Activated B cell treated with CpG ODN at 0.5 μM for 24 hours (primary cell): ENCODE measurements around the gene PMS1. TPM values are rescaled to one million over a fixed set of nuclear protein-coding genes. Genes with fewer than 3 reads are reported as not detected.

Experiments
- ATAC-seq: fragments of 200-7000 bp; cut with Tn5 transposase; one replicate; pipeline ENCODE4 v1.10.0; 2021; ENCODE audit warnings: low read depth, mild to moderate bottlenecking, moderate library complexity
- CTCF ChIA-PET: fragments of 350-600 bp; sonication (Branson Sonifier 250); formaldehyde crosslinking; loops from one replicate; lab custom pipeline; 2021; ENCODE audit warnings: antibody characterized with exemption; lab: Charles Lee
- POLR2A ChIA-PET: fragments of 350-600 bp; sonication (Branson Sonifier 250); formaldehyde crosslinking; loops from one replicate; lab custom pipeline; 2021; ENCODE audit warnings: antibody characterized with exemption; lab: Charles Lee
- DNase-seq: peaks from one replicate; pipeline ENCODE4 v3.0.0; 2022
- H3K27ac Mint-ChIP-seq: one replicate; pipeline ENCODE4 v1.8.0; 2020; ENCODE audit warnings: mixed read lengths
- H3K27me3 Mint-ChIP-seq: one replicate; pipeline ENCODE4 v1.8.0; 2021; ENCODE audit warnings: mixed read lengths
- H3K36me3 Mint-ChIP-seq: one replicate; pipeline ENCODE4 v1.8.0; 2021; ENCODE audit warnings: low read depth, mixed read lengths
- H3K4me1 Mint-ChIP-seq: one replicate; pipeline ENCODE4 v1.8.0; 2021; ENCODE audit warnings: mixed read lengths
- H3K4me3 Mint-ChIP-seq: one replicate; pipeline ENCODE4 v1.8.0; 2020; ENCODE audit warnings: mild to moderate bottlenecking, mixed read lengths
- H3K9me3 Mint-ChIP-seq: one replicate; pipeline ENCODE4 v1.8.0; 2020; ENCODE audit warnings: mixed read lengths
- intact Hi-C: fragments of 100-400 bp; cut with micrococcal nuclease; formaldehyde crosslinking; loops from one replicate; pipeline ENCODE4 v1.15.1; 2024
- total RNA-seq: library from RNA; stranded (reverse); gene quantifications from 2 replicates; pipeline ENCODE4 v1.2.3, GENCODE V29; 2022
- TF ChIP-seq, protein P1 (sequence below): fragments of 200-600 bp; IDR thresholded peaks from one replicate; pipeline ENCODE4 v1.8.0; 2022; ENCODE audit warnings: antibody characterized with exemption, mild to moderate bottlenecking

Gene PMS1
- total RNA-seq, 1 donor from 2014 or later, result 39.0 TPM

DNA sequence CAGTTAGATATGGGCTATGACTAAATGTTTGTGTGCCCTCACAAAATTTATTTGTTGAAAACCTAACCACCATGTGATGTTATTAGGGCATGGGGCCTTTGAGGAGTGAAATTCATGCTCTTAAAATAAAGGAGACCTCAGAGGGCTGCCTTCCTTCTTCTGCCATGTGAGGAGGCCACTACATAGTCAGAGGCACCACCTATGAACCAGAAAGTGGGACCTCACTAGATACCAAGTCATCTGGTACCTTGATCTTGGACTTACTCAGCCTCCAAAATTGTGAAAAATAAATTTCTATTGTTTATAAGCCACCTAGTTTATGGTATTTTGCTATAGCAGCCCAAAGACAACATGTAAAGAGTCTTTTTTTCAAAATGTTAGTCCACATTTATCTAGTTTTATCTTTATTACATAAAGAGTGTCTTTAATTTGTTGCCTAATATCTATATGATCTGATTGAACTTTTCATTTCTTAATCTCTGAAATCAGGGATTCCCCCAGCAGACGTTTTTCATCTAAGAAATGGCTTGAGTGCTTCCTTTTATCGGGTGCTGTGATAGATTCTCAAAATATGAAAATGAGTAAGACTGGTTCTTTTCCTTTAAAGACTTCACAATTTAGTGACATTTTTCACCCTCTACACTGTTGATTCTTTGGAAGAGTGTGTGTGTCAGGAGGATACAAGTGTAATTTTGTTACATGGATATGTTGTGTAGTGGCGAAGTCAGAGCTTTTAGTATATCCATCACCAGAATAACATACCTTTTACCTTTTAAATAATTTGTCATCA, 34.2 kb downstream of the PMS1 start:
- ATAC-seq, result no peak
- TF ChIP-seq, protein P1, sequence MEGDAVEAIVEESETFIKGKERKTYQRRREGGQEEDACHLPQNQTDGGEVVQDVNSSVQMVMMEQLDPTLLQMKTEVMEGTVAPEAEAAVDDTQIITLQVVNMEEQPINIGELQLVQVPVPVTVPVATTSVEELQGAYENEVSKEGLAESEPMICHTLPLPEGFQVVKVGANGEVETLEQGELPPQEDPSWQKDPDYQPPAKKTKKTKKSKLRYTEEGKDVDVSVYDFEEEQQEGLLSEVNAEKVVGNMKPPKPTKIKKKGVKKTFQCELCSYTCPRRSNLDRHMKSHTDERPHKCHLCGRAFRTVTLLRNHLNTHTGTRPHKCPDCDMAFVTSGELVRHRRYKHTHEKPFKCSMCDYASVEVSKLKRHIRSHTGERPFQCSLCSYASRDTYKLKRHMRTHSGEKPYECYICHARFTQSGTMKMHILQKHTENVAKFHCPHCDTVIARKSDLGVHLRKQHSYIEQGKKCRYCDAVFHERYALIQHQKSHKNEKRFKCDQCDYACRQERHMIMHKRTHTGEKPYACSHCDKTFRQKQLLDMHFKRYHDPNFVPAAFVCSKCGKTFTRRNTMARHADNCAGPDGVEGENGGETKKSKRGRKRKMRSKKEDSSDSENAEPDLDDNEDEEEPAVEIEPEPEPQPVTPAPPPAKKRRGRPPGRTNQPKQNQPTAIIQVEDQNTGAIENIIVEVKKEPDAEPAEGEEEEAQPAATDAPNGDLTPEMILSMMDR, result no peak
- Mint-ChIP-seq H3K27me3 (no peaks in the 10 kb centered on the region), H3K4me3 (no peak overlapping the region), H3K27ac (no peak overlapping the region), H3K36me3 (peaks cover 60% of the 10 kb centered on the region), H3K4me1 (no peaks in the 10 kb centered on the region), H3K9me3 (no peaks in the 10 kb centered on the region)
- no peak for DNase-seq
- ChIA-PET POLR2A (no interaction called here), CTCF (no interaction called here)
- intact Hi-C loops, result no loop called here

- CTCF ChIA-PET, result no interaction called here
These were observed 35.1 kb downstream of the PMS1 start for GRCh38 chr2:189819297-189819704.

GRCh38 chr2:189821953-189822748, 37.9 kb downstream of the PMS1 start:
- intact Hi-C loops, result no loop called here
- TF ChIP-seq, protein P1, result no peak
- Mint-ChIP-seq H3K4me1 (no peaks in the 10 kb centered on the region), H3K9me3 (no peaks in the 10 kb centered on the region), H3K36me3 (peaks cover 41% of the 10 kb centered on the region), H3K27me3 (no peaks in the 10 kb centered on the region), H3K4me3 (no peak overlapping the region), H3K27ac (no peak overlapping the region)
- ChIA-PET CTCF (no interaction called here), POLR2A (no interaction called here)
- ATAC-seq, result no peak
- no peak for DNase-seq

More at GRCh38 chr2:189819297-189819704, 35.1 kb downstream of the PMS1 start:
- no peak for ATAC-seq
- intact Hi-C loops, result no loop called here
- TF ChIP-seq, protein P1, result no peak
- Mint-ChIP-seq H3K27me3 (no peaks in the 10 kb centered on the region), H3K4me1 (no peaks in the 10 kb centered on the region), H3K9me3 (no peaks in the 10 kb centered on the region), H3K27ac (no peak overlapping the region), H3K36me3 (peaks cover 52% of the 10 kb centered on the region), H3K4me3 (no peak overlapping the region)
- POLR2A ChIA-PET, result no interaction called here
- DNase-seq, result no peak

- Mint-ChIP-seq H3K4me1 (no peaks in the 10 kb centered on the region), H3K27ac (no peak overlapping the region)
These were observed 40.6 kb downstream of the PMS1 start for GRCh38 chr2:189824694-189825396.

More at GRCh38 chr2:189824694-189825396, 40.6 kb downstream of the PMS1 start:
- no peak for ATAC-seq
- Mint-ChIP-seq H3K9me3 (no peaks in the 10 kb centered on the region), H3K27me3 (no peaks in the 10 kb centered on the region), H3K4me3 (no peak overlapping the region), H3K36me3 (peaks cover 28% of the 10 kb centered on the region)
- no peak for DNase-seq
- TF ChIP-seq, protein P1, result no peak
- intact Hi-C loops, result no loop called here
- ChIA-PET CTCF (no interaction called here), POLR2A (no interaction called here)
